Measurements from ENCODE around the gene SYCE1L. TPM values are rescaled to one million over a fixed set of nuclear protein-coding genes. Genes with fewer than 3 reads are reported as not detected.
A peak's percentile ranks its signal among the peaks of the same experiment; 100 is the strongest.
"Not testable (repeated sequence)": the region's sequence is repeated elsewhere in the genome, so short reads cannot be mapped to it uniquely, and the experiment has no call there.

Gene SYCE1L, protein sequence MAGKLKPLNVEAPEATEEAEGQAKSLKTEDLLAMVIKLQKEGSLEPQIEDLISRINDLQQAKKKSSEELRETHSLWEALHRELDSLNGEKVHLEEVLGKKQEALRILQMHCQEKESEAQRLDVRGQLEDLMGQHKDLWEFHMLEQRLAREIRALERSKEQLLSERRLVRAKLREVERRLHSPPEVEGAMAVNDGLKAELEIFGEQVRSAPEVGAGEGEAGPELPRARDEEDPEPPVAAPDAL
- 1 to 10 TPM; 2.3 to 4.1 (median 2.9) TPM for polyA plus RNA-seq (ENCODE audit: insufficient read length in 3 of 3)

DNA sequence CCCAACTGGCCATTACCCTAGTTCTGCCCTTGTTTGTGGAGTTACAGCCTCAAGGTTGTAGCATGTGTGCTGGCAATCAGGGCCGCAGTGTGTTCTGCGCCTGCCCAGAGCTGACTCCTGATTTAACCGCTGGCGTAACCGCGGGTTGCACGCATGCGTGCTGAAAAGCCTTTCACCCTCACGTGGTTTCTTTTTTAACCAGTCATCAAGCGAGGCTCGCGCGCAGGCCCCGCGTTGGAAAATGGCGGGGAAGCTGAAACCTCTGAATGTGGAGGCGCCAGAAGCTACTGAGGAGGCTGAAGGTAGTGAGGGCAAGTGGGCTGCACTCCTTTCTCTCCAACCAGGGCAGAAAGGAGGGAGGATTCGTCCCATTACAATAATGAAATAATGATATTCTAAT lies at the start of gene SYCE1L:
Gene SYCE1L (plus strand): TSS at position 198 of the 400 bp plus-strand sequence. CDS start 44 bp downstream, at position 242.
- no peak for DNase-seq (ENCODE audit: low read depth in 3 of 3, low spot score in 2 of 3)

DNA sequence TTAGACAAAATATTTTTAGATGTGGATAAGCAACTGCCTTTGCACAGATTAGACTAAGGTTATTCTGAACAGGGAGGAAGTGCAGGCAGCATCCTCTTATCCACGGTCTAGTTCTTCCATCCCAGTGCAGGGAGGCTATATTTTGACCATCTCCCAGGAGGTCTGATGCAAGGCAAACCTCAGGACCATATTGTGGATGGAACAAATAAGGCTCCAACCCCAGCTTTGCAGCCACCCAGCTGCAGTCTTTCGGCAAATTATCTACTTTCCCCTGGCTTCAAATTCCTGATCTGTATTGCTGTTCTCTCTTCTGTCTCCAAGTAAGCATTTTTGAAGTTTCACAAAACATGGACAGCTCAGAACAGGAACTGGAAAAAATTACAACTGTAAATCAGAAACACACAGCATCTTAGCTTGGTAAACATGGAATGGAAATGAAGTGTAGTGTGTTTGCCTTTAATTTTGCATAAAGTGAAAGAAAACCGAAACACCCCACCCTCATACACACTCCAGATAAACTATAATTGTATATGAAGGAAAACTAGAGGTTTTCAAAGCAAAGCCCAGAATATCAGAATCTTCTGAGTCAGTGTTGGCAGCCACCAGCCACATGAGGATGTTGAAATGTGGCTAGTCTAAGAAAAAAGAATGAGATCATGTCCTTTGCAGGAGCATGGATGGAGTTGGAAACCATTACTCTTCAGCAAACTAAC lies 41.7 kb upstream of the SYCE1L start:
- no peak for DNase-seq (ENCODE audit: low read depth in 3 of 3, low spot score in 2 of 3)

DNA sequence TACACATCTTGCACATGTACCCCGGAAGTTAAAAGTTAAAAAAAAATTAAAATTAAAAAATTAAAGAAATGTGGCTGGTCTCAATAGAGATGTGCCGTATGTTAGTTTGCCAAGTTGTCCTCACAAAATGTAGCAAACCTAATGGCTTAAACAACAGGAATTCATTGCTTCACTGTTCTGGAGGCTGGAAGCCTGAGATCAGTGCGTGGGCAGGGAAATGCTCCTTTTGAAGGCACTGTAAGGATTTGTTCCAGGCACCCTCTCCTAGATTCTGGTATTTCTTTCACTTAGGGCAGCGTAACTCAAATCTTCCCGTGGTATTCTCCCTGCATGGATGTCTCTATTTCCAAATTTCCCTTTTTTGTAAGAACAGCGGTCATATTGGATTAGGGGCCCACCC lies 40.9 kb upstream of the SYCE1L start:
- DNase-seq (ENCODE audit: low read depth in 3 of 3, low spot score in 2 of 3), result no peak

DNA sequence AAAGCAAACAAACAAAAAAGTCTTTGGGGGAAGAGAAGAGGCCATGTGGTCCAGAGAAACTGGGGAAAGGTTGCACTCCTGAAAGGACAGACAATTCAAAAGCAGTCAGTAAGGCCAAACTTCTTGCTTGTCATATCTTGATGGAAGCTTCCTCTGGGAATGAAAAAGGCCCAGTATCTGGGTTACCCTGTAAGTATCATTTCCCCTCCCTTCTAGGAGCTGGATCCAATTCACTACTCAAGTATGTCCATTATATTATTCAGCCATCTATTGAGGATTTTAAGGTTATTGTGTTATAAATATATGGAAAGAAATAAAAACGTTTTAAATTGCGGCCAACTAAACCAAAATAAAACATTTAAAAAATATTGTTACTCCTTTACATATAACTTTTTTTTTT lies 34.2 kb upstream of the SYCE1L start:
- DNase-seq (ENCODE audit: low read depth in 3 of 3, low spot score in 2 of 3), result no peak

DNA sequence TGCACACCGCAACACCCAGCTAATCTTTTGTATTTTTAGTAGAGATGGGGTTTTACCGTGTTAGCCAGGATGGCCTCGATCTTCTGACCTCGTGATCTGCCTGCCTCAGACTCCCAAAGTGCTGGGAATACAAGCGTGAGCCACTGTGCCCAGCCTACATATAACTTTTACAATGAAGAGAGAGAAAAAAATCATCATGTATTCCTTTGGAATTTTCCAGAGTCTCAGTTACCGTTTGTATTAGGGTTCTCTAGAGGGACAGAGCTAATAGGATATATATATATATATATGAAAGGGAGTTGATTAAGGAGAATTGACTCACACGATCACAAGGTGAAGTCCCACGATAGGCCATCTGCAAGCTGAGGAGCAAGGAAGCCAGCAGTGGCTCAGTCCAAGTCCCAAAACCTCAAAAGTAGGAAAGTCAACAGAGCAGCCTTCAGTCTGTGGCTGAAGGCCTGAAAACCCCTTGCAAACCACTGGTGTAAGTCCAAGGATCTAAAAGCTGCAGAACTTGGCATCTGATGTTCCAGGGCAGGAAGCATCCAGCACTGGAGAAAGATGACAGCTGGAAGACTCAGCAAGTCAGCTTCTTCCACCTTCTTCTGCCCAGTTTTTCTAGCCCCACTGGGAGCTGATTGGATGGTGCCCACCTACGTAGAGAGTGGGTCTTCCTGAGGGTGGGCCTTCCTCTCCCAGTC lies 33.5 kb upstream of the SYCE1L start:
- DNase-seq (ENCODE audit: low read depth in 3 of 3, low spot score in 2 of 3), result not testable (repeated sequence)

DNA sequence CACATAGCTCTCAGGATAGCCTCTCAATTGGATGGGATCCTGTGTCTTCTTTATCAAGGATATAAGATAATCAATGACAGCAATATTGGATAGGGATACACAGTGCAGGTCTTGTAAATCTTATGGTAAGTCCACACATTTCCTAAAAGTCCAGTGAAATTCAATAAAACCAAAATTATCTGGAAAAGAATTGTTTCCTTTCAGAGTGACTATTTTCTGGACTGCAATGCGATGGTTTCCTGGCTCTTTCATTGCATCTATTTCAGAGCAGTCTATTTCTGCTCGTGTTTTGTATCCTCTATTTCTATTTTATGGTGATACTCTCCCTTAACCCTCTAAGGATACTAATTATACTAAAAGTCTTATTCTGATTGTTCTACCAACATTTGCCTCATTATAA lies 32.5 kb upstream of the SYCE1L start:
- DNase-seq (ENCODE audit: low read depth in 3 of 3, low spot score in 2 of 3), result no peak

DNA sequence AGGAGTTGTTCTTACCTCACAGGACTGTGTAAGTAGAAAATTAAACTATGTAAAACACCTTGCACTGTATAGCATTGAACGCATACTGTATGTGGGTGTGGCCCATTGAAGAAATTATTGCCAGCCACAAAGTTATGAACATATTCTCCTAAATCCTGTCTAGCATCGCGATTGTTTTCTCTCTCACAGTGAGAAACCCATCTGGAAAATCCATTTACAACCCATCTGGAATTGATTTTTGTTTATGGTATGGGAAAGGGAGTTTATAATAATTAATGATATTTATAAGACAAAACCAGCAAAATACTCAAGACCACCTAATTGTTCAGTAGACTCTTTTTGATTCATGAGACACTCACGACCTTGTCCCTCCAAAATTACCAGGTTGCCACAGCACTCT lies 30.3 kb upstream of the SYCE1L start:
- no peak for DNase-seq (ENCODE audit: low read depth in 3 of 3, low spot score in 2 of 3)

DNA sequence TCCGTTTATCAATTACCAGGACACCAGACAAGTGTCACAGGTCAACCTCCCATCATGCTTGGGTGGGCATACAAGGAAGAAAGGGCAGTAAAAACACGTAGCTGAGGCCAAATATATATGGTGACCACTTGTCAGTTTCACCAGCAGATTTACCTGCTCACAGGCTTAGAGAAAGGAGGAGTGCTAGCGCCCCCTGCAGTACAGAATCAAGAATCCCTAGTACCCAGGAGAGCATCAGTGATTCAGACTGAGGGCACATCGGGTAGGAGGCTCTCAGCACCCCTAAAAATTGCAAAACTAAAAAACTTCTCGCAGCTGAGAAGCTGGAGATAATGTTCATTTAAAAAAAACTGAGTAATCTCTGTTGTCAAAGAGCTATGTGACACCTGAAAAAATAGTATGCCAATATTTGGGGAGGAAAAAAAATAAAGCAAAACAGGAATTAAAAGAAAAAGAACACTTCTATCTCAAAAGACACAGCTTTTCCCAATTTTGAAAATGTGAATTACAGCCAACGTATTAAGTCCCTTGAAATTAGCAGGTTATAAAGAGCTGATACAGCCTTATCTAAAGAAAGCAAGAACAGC lies 29.5 kb upstream of the SYCE1L start:
- DNase-seq (ENCODE audit: low read depth in 3 of 3, low spot score in 2 of 3), result no peak

DNA sequence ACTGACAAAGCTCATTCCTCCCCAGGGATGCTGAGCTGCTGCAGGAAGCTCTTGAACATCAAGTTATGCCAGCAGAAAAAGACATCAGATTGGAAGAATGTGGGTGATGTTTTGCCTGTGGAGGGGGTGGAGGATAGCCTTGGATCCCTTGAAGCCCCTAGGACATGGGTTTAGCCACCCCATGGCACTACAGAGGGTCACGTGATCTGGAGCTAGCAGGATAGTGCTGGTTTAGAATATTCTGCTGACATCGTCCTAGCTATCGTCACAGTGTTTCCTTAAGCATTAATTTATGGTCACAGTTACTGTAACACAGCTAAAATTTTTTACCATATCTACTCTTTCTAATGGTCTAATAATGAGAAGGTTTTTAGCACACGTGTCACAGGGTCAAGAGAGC lies 28.4 kb upstream of the SYCE1L start:
- no peak for DNase-seq (ENCODE audit: low read depth in 3 of 3, low spot score in 2 of 3)

DNA sequence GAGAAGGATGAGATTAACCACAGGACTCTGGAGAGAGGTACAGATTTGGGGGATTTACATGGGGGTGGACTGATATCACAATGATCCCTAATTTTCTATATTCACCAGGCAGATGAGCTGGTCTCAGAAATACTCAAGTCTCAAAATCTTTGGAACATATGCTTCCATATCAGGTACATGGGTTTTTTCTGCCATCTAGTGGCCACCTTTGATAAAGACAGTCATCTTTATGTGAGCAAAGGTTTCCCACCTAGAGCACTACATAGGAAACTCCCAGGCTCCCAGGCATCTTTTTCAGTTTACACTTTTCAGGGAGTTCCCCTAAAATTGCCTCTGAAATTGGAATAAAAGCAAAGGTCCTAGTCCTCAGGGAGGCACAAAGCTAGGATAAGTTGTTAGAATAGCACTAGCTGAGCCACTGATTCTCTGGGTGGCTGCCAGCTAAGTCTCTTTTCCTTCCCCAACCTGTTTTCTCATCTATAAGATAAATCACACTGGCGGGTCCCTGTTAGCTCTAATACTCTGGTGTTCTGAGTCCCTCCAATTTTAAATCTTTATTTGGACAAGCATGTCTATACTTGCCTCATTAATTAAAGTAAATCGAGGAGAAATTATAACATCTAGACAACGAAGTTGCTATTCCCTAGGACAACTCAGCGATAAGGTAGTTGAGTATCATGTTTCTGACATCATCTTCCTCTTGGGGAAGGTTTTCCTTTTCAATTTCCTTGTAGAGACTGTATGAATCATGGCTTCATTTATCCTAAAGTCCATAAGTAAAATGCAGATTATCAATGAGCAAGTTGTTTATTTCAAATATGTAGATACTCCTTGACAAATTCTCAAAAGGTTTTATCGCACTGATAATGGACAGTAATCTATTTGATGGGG lies 27.2 kb upstream of the SYCE1L start:
- peak in 2 of 3 donors; percentile 47 to 51 for DNase-seq (ENCODE audit: low read depth in 3 of 3, low spot score in 2 of 3)

DNA sequence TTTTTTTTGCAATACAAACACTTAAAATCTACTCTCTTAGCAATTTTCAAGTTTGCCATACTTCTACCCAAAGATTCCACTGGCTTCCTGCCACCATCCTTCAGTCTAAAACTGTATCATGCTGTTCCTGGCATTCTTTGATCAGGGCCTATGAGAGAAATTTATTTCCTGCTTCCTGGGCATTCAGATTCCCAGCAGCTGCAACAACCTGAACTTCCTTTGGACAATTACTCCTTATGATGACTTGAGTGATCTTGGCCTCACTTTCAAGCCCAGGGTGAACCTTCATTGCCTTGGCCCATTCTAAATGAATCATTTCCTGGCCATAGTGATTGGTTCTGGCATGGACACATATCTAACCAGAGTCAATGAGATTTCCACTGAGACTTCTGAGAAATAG lies 26.3 kb upstream of the SYCE1L start:
- DNase-seq (ENCODE audit: low read depth in 3 of 3, low spot score in 2 of 3), result no peak

DNA sequence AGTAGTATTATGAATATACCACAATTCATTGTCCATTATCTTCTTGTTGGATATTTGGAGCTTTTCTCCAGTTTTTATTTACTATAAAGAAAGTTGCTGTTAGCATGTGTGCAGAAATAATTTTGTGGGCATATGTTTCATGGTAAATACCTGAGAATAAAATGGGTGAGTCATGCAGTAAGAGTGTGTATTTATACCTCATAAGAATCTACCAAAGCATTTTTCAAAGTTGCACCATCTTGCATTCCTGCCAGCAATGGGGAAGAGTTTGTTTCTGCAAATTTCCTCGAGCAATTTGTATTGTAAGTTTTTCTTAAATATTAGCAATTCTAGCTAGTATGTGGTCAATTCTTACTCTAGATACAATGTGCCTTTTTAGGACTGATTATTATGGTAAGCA lies 16.1 kb upstream of the SYCE1L start:
- no peak for DNase-seq (ENCODE audit: low read depth in 3 of 3, low spot score in 2 of 3)

DNA sequence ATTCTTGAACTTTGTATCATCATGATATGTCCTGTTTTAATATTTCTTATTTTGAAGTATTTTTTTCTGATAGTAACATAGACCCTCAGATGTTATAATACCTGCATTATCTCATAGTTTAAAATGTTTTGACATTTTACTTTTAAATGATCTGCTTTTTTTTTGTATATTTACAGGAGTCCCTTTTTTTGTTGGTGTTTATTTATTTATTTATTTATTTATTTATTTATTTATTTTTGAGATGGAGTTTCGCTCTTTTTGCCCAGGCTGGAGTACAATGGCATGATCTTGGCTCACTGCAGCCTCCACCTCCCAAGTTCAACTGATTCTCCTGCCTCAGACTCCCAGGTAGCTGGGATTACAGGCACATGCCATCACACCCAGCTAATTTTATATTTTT lies 12.9 kb upstream of the SYCE1L start:
- not testable (repeated sequence) for DNase-seq (ENCODE audit: low read depth in 3 of 3, low spot score in 2 of 3)

DNA sequence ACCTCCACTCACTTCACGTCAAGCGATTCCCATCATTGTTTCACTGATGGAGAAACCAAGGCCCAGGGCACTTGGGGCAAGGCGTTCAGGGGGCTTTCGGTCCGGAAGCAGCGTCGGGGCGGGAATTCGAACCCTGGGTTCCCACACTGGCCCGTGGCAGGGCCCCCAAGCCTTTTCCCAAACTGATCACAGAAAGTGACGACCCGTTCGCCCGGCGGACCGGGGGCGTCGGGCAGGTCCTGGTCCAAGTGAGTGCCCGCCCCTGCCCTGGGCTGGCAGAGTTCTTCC lies 9.1 kb upstream of the SYCE1L start:
- DNase-seq (ENCODE audit: low read depth in 3 of 3, low spot score in 2 of 3), result no peak

DNA sequence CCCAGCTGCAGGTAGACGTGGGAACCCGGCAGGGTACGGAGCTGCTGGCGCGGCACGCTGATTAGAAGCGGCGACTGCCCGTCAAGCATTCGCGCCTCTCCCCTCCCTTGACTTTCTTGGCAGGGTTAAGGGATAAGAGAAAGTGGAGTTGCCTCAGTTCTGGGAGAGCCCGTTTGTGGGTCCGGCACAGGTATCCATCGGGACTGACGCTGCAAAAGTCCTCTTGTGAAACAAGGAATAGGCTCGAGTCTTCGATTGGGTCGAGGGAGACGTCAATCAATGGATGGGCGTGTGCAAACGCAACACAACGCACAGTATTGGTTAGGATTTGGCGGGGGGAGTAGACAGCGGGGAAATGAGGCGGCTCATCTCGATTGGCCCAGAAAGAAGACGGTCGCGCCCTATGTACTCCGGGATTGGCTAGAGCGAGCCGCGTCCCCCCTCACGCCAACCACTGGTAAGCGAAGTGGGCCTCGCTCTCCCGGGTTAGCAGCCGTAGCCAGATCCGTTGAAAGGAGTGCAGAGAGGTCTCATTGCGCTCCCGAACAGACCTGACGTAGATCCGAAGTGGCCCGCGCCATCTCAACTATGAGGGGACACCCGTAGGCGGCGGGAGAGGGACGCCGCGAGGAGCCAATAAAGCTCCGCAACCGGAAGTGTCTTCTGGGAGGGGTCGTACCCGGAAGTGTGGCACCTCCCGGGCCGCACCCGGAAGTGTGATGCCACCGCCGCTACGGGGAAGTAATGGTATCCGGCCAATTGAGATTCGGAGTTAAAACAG lies 8.5 kb upstream of the SYCE1L start, which contains the start of gene MON1B:
Gene MON1B (plus strand): TSS at position 713 of the 781 bp plus-strand sequence. CDS start 296 bp downstream, outside the sequence.
- DNase-seq (ENCODE audit: low read depth in 3 of 3, low spot score in 2 of 3), result peak; percentile 94 to 96 (median 95)

DNA sequence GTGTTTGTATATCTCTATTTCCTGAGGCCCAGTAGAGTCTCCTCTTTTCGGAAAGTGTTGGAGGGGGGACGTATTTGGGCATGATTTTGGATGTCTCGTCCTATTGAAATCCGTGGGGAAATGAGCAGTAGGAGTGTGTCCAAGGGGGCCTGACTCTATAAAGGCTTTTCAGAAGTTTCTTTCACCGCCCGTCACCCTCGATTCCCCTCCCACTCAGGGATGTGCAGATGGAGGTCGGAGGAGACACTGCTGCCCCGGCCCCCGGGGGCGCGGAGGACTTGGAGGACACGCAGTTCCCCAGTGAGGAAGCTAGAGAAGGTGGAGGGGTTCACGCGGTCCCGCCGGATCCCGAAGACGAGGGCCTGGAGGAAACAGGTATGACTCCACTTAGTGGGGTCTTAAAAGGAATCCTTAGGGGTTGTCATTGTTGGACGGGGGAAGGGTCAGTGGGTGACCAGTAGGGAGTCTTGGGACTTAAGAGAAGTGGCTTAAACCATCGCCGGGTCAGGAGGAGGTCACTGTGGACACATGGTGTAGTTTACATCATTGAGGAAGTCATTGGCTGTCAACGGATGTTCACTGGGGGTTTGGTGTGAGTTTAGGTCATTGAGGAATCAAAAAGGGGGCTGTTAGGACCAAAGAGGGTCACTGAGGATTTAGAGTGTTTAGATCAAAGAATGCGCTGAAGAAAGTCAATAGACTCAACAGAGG lies 7.8 kb upstream of the SYCE1L start:
- DNase-seq (ENCODE audit: low read depth in 3 of 3, low spot score in 2 of 3), result no peak

DNA sequence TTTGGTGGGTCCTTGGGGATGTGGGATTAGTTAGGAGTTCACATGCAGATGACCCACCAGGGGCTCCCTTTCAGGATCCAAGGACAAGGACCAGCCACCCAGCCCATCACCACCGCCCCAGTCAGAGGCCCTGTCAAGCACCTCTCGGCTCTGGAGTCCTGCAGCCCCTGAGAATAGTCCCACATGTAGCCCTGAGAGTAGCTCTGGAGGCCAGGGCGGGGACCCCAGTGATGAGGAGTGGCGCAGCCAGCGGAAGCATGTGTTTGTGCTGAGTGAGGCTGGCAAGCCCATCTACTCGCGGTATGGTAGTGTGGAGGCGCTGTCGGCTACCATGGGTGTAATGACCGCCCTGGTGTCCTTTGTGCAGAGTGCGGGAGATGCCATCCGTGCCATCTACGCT lies 5.8 kb upstream of the SYCE1L start:
- no peak for DNase-seq (ENCODE audit: low read depth in 3 of 3, low spot score in 2 of 3)

DNA sequence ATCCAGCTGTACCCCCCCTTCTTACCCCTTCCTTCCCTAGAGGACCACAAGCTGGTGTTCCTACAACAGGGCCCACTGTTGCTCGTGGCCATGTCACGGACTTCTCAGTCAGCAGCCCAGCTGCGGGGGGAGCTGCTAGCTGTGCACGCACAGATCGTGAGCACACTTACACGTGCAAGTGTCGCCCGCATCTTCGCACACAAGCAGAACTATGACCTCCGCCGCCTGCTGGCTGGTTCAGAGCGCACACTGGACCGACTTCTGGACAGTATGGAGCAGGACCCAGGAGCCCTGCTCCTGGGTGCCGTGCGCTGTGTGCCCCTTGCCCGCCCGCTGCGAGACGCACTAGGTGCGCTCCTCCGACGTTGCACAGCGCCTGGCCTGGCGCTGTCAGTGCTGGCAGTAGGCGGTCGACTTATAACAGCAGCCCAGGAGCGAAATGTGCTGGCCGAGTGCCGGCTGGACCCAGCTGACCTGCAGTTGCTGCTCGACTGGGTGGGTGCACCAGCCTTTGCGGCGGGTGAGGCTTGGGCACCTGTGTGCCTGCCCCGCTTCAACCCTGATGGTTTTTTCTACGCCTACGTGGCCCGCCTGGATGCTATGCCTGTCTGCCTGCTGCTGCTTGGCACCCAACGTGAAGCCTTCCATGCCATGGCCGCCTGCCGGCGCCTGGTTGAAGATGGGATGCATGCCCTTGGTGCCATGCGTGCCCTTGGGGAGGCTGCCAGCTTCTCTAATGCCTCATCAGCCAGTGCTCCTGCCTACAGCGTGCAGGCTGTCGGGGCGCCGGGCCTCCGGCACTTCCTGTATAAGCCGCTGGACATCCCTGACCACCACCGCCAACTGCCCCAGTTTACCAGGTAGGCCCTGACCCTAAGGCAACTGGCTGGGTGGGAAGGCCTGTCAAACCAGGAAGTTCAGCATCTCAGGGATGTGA lies 4.6 kb upstream of the SYCE1L start:
- DNase-seq (ENCODE audit: low read depth in 3 of 3, low spot score in 2 of 3), result no peak
